Stimulated activated CD4-positive, alpha-beta T cell treated with anti-CD3 and anti-CD28 coated beads, TNF-alpha, amount 100 ng/mL, for 1 hour (primary cell): ENCODE measurements around the gene FAAP100.

Source experiments
- DNase-seq, 3 donors: peaks; one replicate each; pipeline ENCODE4 v3.0.0-alpha.2; 2020; ENCODE audit warnings: low read depth in 3 of 3, low spot score in 1 of 3

FAAP100 gene

GRCh38 chr17:81576621-81577277 is 24.6 kb upstream of the FAAP100 start:
- DNase-seq, result no peak

- DNase-seq, result no peak
Measured at GRCh38 chr17:81575836-81576235, 23.7 kb upstream of the FAAP100 start.

GRCh38 chr17:81574643-81574956 is 22.4 kb upstream of the FAAP100 start:
- DNase-seq, result no peak

- DNase-seq, result no peak
Measured at GRCh38 chr17:81573794-81574642, 21.9 kb upstream of the FAAP100 start.

GRCh38 chr17:81572563-81573168 is 20.5 kb upstream of the FAAP100 start:
- no peak for DNase-seq

GRCh38 chr17:81570964-81571363 is 18.8 kb upstream of the FAAP100 start:
- no peak for DNase-seq

GRCh38 chr17:81569986-81570514 is 17.9 kb upstream of the FAAP100 start:
- no peak for DNase-seq

GRCh38 chr17:81568416-81568815 is 16.3 kb upstream of the FAAP100 start:
- DNase-seq, result no peak

GRCh38 chr17:81567191-81567590 is 15.0 kb upstream of the FAAP100 start:
- no peak for DNase-seq

- DNase-seq, result no peak
Measured at GRCh38 chr17:81566461-81567126, 14.4 kb upstream of the FAAP100 start.

- no peak for DNase-seq
Measured at GRCh38 chr17:81565231-81565630, 13.1 kb upstream of the FAAP100 start.

GRCh38 chr17:81564778-81565177 is 12.6 kb upstream of the FAAP100 start:
- no peak for DNase-seq

- no peak for DNase-seq
Measured at GRCh38 chr17:81563861-81564586, 11.9 kb upstream of the FAAP100 start.

- no peak for DNase-seq
Measured at GRCh38 chr17:81561494-81561885, 9.3 kb upstream of the FAAP100 start.

GRCh38 chr17:81558941-81559806 is 7.0 kb upstream of the FAAP100 start:
- DNase-seq, result no peak

- no peak for DNase-seq
Measured at GRCh38 chr17:81558115-81558468, 5.9 kb upstream of the FAAP100 start.

GRCh38 chr17:81557276-81558114 is 5.3 kb upstream of the FAAP100 start:
- DNase-seq, result no peak

- no peak for DNase-seq
Measured at GRCh38 chr17:81556863-81557262, 4.7 kb upstream of the FAAP100 start.

- no peak for DNase-seq
Measured at GRCh38 chr17:81556175-81556691, 4.1 kb upstream of the FAAP100 start.
